Activated T-cell treated with anti-CD3 and anti-CD28 coated beads, Interleukin-2, amount 50 U/mL, for 72 hours (primary cell): ENCODE measurements around the gene JMJD8. TPM values are rescaled to one million over a fixed set of nuclear protein-coding genes. Genes with fewer than 3 reads are reported as not detected.

Source experiments
- ATAC-seq, 2 donors: fragments of 150-1000 bp; cut with Tn5 transposase; replicated peaks in 1 of 2; 2 replicates each; pipeline ENCODE4 v1.10.0; 2021; ENCODE audit warnings: moderate library complexity in 2 of 2, mild to moderate bottlenecking in 1 of 2
- DNase-seq, 2 donors: peaks; one replicate each; pipeline ENCODE4 v3.0.0; 2021 to 2022; ENCODE audit warnings: mixed read lengths in 1 of 2
- H3K27ac Mint-ChIP-seq: one replicate; pipeline ENCODE4 v1.8.0; 2022; ENCODE audit warnings: mild to moderate bottlenecking, moderate library complexity, mixed read lengths
- H3K27me3 Mint-ChIP-seq: one replicate; pipeline ENCODE4 v1.8.0; 2022; ENCODE audit warnings: low read depth, mixed read lengths
- H3K36me3 Mint-ChIP-seq, 2 donors: one replicate each; pipeline ENCODE4 v1.8.0; 2022; ENCODE audit warnings: mixed read lengths in 2 of 2, mild to moderate bottlenecking in 1 of 2; ENCODE audit not compliant: insufficient read depth in 2 of 2
- H3K4me1 Mint-ChIP-seq: one replicate; pipeline ENCODE4 v1.8.0; 2022; ENCODE audit warnings: low read depth, mixed read lengths
- H3K4me3 Mint-ChIP-seq, 2 donors: one replicate each; pipeline ENCODE4 v1.8.0; 2022; ENCODE audit warnings: mild to moderate bottlenecking in 2 of 2, mixed read lengths in 2 of 2, moderate library complexity in 2 of 2
- H3K9me3 Mint-ChIP-seq, 2 donors: one replicate each; pipeline ENCODE4 v1.8.0; 2022; ENCODE audit warnings: mixed read lengths in 2 of 2
- total RNA-seq, 2 donors: library from RNA; stranded (reverse); gene quantifications; one replicate each; pipeline ENCODE4 v1.2.3, GENCODE V29; 2022

JMJD8 gene, protein sequence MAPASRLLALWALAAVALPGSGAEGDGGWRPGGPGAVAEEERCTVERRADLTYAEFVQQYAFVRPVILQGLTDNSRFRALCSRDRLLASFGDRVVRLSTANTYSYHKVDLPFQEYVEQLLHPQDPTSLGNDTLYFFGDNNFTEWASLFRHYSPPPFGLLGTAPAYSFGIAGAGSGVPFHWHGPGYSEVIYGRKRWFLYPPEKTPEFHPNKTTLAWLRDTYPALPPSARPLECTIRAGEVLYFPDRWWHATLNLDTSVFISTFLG
- total RNA-seq: 10 to 100 TPM; 15.7 to 20.7 TPM

DNA sequence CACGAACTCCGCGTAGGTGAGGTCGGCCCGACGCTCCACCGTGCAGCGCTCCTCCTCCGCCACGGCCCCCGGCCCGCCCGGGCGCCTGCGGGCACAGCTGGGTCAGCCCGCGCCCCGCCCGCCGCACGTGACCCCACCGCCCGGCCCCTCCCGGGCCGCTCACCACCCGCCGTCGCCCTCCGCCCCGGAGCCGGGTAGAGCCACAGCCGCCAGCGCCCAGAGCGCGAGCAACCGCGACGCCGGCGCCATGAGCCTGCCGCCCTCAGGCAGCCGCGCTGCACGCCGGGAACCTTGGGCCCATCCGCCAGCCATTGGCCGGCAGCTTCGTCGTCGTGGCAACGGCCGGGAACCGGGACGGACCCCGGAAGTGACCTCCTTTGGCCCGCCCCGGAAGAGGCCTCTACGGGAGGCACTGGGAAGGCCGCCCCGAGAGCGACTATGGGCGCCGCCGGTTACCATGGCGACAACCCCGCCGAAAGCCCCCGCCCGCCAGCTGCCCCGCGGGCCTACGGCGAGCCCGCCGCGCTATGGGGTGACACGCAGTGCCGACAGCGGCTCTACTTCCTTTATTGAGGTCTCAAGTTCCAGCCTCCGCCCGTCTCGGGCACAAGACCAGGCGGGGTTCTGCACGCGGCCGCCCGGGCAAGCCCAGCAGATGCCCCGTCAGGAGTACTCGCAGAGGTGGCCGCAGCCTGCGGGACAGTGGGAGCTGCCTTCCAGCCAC, at the start of gene JMJD8:
JMJD8 (minus strand) TSS at position 264 of the 724 bp plus-strand sequence; CDS start at position 249, 15 bp downstream.
- Mint-ChIP-seq H3K27me3 (no peaks in the 10 kb centered on the region), H3K36me3 (peaks cover 0 to 5% of the 10 kb centered on the region in 2 donors)

DNA sequence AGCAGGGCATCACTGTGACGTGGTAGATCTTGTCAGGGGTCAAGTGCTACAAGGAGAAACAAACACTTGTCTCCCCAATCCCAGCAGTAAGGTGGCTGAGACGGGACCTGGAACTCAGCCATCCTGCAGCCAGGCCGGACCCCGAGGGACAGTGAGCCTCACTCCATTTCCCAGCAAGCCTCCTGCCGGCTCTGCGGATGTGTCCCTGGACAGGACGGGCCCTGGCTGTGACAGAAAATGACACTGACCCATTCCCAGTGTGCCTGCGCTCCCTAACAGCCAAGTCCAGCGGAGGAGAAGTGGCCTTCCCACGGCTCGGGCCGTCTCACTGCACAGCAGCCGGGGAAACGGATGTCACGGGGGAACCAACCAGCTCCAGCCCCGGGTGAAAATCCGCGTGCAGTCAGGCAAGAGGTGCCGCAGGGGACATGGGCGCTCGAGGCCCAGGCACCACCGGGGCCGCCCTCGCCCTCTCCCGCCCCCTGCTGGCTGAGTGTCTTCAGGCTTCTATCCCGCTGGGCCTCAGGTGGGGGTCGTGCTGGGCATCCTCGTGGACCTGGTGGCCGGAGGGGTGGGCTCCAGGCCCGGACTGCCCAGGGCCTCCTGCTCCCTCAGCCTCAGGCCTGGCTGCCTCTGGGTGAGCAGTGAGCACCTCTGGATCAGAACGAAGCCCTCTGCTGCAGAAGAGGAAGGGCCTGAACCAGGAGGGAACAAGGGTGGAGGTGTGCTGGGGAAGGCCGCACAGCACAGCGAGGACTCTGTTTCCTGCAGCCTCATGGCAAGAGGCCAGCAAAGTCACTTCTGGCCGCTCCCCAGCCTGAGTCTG, 49.5 kb upstream of the JMJD8 start:
- ATAC-seq: no peak
- no peaks in the 10 kb centered on the region for H3K27me3 Mint-ChIP-seq
- H3K4me1 Mint-ChIP-seq: peaks cover 32% of the 10 kb centered on the region
- H3K27ac Mint-ChIP-seq: no peak overlapping the region
- H3K4me3 Mint-ChIP-seq: no peak overlapping the region
- peaks cover 4 to 6% of the 10 kb centered on the region in 2 donors for H3K36me3 Mint-ChIP-seq
- peak in 1 of 2 donors; percentile 58 for DNase-seq
- no peaks in the 10 kb centered on the region for H3K9me3 Mint-ChIP-seq

More for the DNA sequence above, at the start of gene JMJD8:
- peak within 1 kb of the TSS; percentile 54 for H3K27ac Mint-ChIP-seq
- ATAC-seq: peak; percentile 79 to 80
- peaks cover 54% of the 10 kb centered on the region for H3K4me1 Mint-ChIP-seq
- no peaks in the 10 kb centered on the region for H3K9me3 Mint-ChIP-seq
- peak within 1 kb of the TSS; percentile 84 to 88 for H3K4me3 Mint-ChIP-seq
- peak; percentile 98 for DNase-seq

DNA sequence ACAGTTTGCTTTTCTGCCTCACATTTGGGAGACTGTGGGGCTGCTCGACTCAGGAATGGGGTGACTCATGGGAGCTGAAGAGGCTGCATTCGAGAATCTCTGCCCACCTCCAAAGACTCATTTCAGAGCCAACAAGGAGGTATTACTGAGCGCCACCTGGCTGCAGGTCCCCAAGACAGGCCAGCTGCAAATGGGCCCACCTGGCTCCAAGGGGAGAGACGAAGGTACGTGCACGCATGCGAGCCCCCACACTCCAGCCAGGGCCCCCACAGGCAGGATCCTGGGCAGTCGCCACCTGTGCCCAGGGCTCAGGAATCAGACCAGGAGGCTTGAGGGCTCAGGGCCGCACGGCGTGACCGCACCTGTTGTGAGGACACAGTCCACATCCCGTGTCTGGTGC, 48.8 kb upstream of the JMJD8 start:
- ATAC-seq (no peak), DNase-seq (no peak)
- no peak overlapping the region for H3K27ac Mint-ChIP-seq
- H3K4me1 Mint-ChIP-seq: peaks cover 29% of the 10 kb centered on the region
- H3K9me3 Mint-ChIP-seq: no peaks in the 10 kb centered on the region
- no peaks in the 10 kb centered on the region for H3K27me3 Mint-ChIP-seq
- H3K36me3 Mint-ChIP-seq: peaks cover 4 to 6% of the 10 kb centered on the region in 2 donors
- no peak overlapping the region for H3K4me3 Mint-ChIP-seq

DNA sequence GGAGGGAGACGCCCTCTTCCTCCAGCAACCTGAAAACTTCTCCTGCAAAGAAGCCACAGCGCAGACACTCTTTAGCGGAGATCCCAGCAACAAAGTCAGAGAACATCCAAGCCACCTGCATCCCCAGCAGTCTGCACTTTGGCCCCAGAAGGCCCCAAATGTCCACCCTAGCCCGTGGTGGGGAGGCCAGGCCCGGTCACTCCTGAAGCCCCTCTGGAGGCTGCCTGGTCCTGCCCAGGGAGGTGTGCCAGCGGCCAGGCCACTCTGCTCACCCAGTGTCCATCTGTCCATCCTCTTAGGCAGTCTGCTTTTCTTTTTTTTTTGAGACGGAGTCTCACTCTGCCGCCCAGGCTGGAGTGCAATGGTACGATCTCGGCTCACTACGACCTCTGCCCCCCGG, 48.2 kb upstream of the JMJD8 start:
- Mint-ChIP-seq H3K9me3 (no peaks in the 10 kb centered on the region), H3K4me3 (no peak overlapping the region), H3K27ac (no peak overlapping the region), H3K4me1 (peaks cover 23% of the 10 kb centered on the region), H3K27me3 (no peaks in the 10 kb centered on the region), H3K36me3 (peaks cover 3 to 4% of the 10 kb centered on the region in 2 donors)
- DNase-seq (no peak), ATAC-seq (no peak)

DNA sequence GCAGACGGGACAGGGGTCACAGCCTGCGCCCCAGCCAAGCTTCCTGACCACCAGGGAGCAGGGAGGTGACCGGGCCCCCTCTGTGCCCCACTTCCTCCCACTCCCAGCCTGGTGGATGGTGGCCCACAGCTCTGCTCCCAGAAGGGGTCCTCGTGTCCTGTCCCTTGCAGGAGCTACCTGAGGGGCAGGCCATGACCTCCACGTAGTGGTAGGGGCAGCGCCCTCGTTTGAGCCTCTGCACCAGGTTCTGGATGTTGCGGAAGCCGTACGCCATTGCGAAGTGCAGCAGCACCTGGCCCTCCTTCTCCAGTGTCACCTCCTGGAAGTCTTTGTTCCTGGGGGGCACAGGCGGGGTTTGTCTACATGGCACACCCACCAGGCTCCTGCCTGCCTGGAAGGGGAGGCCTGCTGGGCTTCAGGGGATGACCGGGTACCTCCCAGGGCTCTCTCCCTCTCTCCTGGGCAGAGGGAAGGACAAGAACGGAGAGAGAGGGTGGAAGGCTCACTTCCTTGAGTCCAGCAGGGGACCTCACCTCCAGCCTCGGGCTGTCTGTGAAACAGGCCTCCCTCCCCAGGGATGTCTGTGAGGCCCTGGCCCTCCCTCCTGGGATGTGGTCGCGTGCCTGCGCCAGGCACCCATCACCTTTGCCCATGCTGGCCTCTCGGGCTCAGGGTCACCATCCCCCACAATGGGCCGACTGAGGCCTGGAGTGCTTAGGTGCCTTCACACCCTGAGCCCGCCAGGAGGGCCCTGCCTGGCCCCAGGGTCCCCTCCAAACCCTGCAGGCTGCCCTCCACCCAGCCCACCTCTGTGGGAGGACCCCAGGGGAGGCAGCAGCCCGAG, 46.8 kb upstream of the JMJD8 start:
- ATAC-seq (no peak), DNase-seq (no peak)
- no peak overlapping the region for H3K4me3 Mint-ChIP-seq
- peaks cover 9% of the 10 kb centered on the region for H3K4me1 Mint-ChIP-seq
- no peak overlapping the region for H3K27ac Mint-ChIP-seq
- peaks cover 3 to 4% of the 10 kb centered on the region in 2 donors for H3K36me3 Mint-ChIP-seq
- H3K27me3 Mint-ChIP-seq: no peaks in the 10 kb centered on the region
- no peaks in the 10 kb centered on the region for H3K9me3 Mint-ChIP-seq

DNA sequence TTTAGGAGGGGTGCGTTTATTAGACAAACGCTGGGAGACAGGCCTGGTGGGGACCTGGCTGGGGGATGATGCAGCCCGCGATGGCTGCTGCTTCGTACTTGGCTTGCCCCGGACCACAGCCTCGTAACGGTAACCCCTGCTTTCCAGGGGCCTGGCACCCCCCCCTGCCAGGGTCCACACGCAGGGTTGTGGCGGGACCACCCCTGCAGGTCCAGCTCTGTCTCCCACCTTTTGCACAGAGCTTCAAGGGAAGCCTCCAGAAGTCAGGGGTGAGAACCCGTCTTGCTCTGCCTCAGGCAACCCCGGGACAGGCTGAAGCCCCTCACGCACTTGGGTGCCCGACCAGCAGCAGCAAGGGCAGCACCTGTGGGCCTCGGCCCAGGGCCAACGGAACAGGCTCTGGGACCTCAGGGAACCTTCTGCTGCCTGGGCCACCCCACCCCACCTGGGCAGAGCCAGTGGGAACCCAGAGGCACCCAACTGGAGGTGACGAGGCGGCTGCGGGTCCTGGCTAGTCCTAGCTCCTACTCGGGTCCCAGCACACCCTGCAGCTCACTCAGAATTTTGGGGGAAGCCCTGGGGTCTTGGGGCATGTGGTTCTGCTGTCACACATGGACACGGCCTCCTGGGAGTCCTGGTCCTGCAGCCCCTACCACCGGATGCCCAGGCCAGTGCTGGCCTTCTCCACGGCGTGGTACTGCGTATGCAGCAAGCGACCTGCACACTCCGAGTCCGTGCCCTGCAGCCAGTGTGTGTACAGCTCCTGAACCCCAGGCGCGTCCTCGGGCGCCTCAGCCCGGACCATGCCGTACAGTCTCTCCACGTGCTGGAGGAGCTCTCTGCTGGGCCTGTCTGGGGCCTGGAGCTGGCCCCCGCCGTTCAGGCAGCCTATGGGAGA, 45.9 kb upstream of the JMJD8 start:
- ATAC-seq: no peak
- H3K9me3 Mint-ChIP-seq: no peaks in the 10 kb centered on the region
- no peaks in the 10 kb centered on the region for H3K36me3 Mint-ChIP-seq
- H3K4me1 Mint-ChIP-seq: peaks cover under 1% of the 10 kb centered on the region
- H3K27me3 Mint-ChIP-seq: no peaks in the 10 kb centered on the region
- H3K27ac Mint-ChIP-seq: no peak overlapping the region
- peak overlapping the region in 1 of 2 donors; percentile 29 for H3K4me3 Mint-ChIP-seq
- no peak for DNase-seq

DNA sequence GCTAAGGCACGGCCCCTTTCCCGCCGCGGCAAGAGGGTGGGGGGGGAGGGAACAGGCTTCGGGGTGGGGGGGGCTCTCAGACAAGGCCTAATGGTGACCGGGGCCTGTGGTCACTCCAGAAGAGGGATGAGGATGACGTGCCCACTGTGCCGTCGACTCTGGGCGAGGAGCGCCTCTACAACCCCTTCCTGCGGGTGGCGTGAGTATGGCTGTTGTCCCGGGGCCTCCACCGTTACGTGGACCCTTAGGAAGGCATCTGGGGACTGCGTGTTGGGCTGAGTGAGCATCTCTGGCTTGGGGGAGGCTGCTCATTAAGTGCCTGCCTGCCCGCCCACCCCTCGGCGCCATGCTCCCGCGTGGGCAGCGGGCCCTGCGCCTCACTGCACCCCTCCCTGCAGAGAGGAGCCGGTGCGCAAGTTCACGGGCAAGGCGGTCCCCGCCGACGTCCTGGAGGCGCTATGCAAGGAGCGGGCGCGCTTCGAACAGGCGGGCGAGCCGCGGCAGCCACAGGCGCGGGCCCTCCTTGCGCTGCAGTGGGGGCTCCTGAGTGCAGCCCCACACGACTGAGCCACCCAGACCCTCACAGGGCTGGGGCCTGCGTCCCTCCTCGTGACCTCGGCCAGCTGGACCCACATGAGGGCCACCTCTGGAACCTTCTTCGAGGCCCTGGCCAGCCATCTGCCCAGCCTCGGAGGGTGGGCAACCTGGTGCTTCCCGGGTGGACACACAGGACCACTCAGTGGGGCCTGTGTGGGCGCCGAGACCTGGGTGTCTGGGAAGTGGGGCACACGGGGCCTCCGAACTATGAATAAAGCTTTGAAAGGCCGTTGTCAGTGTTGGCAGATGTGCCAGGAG, 45.0 kb upstream of the JMJD8 start:
- ATAC-seq (no peak), DNase-seq (no peak)
- H3K27ac Mint-ChIP-seq: no peak overlapping the region
- no peaks in the 10 kb centered on the region for H3K36me3 Mint-ChIP-seq
- H3K4me3 Mint-ChIP-seq: peak overlapping the region in 1 of 2 donors; percentile 51
- H3K27me3 Mint-ChIP-seq: no peaks in the 10 kb centered on the region
- H3K9me3 Mint-ChIP-seq: no peaks in the 10 kb centered on the region
- no peaks in the 10 kb centered on the region for H3K4me1 Mint-ChIP-seq

DNA sequence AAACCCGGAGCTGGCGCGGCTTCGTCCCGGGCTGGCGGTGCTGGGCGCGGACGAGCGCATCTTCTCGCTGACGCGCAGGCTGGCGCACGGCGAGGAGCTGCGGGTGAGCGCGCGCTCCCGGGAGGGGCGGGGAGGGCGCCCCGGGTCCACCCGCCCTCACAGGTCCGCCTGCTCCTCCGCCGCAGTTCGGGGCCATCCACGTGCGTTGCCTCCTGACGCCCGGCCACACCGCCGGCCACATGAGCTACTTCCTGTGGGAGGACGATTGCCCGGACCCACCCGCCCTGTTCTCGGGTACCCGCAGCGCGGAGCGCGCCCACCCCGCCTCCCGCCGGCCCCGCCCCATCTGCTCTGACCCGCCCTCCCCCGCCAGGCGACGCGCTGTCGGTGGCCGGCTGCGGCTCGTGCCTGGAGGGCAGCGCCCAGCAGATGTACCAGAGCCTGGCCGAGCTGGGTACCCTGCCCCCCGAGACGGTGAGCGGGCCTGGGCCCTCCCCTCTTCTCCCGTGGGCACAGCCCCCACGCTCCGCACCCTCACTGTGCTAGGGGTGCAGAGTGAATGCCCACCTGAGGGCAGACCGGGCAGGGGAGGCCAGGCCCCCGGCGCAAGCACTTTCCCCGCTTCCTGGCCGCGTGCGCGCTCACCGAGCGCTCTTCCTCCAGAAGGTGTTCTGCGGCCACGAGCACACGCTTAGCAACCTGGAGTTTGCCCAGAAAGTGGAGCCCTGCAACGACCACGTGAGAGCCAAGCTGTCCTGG, 44.2 kb upstream of the JMJD8 start:
- ATAC-seq: peak; percentile 64 to 70
- peak; percentile 65 to 73 for DNase-seq
- no peaks in the 10 kb centered on the region for H3K36me3 Mint-ChIP-seq
- H3K4me3 Mint-ChIP-seq: peak overlapping the region; percentile 49 to 51
- H3K9me3 Mint-ChIP-seq: no peaks in the 10 kb centered on the region
- no peaks in the 10 kb centered on the region for H3K4me1 Mint-ChIP-seq
- H3K27ac Mint-ChIP-seq: no peak overlapping the region
- H3K27me3 Mint-ChIP-seq: no peaks in the 10 kb centered on the region

DNA sequence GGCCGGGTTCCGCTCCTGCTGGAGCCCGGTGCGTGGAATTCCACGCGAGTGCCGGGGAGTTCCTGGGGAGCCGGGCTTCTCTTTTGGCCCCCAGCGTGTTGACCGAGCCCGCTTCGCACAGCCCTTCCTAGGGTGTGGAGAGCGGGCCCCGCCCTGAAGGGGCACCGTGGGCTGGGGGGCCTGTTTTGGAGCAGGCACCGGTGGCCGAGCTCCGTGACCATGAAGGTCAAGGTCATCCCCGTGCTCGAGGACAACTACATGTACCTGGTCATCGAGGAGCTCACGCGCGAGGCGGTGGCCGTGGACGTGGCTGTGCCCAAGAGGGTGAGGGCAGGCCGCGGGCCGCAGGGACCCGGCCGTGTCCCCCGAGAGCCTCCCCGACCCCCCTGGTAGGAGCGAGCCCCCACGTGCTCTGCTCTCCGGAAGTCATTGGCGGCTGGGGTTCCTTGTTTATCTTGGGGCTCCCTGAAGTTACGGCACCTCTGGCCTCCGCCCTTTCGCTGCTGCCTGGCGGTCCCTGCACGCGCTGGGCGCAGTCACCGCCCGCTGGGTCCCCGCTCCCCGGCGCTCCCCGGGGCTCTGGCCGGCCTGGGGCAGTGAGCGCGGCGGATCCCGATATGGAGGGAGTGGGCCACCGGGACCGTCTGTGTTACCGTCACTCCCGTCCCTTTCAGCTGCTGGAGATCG, 43.3 kb upstream of the JMJD8 start:
- peak; percentile 27 to 31 for ATAC-seq
- no peak overlapping the region for H3K27ac Mint-ChIP-seq
- H3K27me3 Mint-ChIP-seq: no peaks in the 10 kb centered on the region
- DNase-seq: peak in 1 of 2 donors; percentile 34
- no peaks in the 10 kb centered on the region for H3K9me3 Mint-ChIP-seq
- peak overlapping the region; percentile 64 to 66 for H3K4me3 Mint-ChIP-seq
- H3K4me1 Mint-ChIP-seq: peaks cover 6% of the 10 kb centered on the region
- H3K36me3 Mint-ChIP-seq: no peaks in the 10 kb centered on the region
